C4-2B (cell line): ENCODE results near the gene CYP21A2.
"Not testable (repeated sequence)": the region's sequence is repeated elsewhere in the genome, so short reads cannot be mapped to it uniquely, and the experiment has no call there.

Experiments used
- H3K27ac ChIP-seq: fragments of 450-650 bp; 2 replicates; pipeline ENCODE4 v1.5.1; 2017
- ZFX ChIP-seq: fragments of 450-650 bp; IDR thresholded peaks from 2 replicates; pipeline ENCODE4 v1.6.1; 2017
- TF ChIP-seq, protein P1 (sequence below): fragments of 450-650 bp; conservative IDR thresholded peaks from 2 replicates; pipeline ENCODE4 v1.5.1; 2017; ENCODE audit warnings: mild to moderate bottlenecking

CYP21A2 gene

GRCh38 chr6:32057966-32058365 is 19.8 kb downstream of the CYP21A2 start:
- no peak overlapping the region for H3K27ac ChIP-seq
- TF ChIP-seq, protein P1, sequence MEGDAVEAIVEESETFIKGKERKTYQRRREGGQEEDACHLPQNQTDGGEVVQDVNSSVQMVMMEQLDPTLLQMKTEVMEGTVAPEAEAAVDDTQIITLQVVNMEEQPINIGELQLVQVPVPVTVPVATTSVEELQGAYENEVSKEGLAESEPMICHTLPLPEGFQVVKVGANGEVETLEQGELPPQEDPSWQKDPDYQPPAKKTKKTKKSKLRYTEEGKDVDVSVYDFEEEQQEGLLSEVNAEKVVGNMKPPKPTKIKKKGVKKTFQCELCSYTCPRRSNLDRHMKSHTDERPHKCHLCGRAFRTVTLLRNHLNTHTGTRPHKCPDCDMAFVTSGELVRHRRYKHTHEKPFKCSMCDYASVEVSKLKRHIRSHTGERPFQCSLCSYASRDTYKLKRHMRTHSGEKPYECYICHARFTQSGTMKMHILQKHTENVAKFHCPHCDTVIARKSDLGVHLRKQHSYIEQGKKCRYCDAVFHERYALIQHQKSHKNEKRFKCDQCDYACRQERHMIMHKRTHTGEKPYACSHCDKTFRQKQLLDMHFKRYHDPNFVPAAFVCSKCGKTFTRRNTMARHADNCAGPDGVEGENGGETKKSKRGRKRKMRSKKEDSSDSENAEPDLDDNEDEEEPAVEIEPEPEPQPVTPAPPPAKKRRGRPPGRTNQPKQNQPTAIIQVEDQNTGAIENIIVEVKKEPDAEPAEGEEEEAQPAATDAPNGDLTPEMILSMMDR = no peak
- no peak for TF ChIP-seq ZFX

DNA sequence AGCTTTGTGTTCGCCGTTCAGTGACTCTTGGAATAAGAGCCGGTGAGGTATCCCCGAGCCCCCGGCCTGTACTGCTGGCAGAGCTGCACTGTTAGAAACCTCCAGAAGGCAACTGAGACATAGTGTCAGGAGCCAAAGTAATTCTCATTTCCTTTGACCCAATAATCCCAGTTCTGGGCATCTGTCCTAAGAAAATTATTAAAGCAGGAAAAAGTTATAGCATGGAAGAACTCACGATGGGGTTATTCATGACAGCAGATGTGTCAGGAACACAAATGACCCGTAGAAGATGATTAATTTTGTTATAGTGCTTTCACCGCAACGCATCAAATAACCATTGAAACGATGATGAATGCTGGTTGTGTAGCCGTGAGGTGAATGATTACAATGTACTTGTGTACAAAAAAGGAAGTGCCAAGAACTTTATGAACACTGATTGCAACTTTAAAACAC is 20.3 kb downstream of the CYP21A2 start:
- TF ChIP-seq, protein P1 = no peak
- no peak for TF ChIP-seq ZFX
- H3K27ac ChIP-seq = no peak overlapping the region

GRCh38 chr6:32060966-32061655 is 22.9 kb downstream of the CYP21A2 start:
- no peak overlapping the region for H3K27ac ChIP-seq
- TF ChIP-seq, protein P1 = no peak
- TF ChIP-seq ZFX = no peak

GRCh38 chr6:32064706-32065105 is 26.5 kb downstream of the CYP21A2 start:
- TF ChIP-seq ZFX = no peak
- TF ChIP-seq, protein P1 = no peak
- no peak overlapping the region for H3K27ac ChIP-seq

DNA sequence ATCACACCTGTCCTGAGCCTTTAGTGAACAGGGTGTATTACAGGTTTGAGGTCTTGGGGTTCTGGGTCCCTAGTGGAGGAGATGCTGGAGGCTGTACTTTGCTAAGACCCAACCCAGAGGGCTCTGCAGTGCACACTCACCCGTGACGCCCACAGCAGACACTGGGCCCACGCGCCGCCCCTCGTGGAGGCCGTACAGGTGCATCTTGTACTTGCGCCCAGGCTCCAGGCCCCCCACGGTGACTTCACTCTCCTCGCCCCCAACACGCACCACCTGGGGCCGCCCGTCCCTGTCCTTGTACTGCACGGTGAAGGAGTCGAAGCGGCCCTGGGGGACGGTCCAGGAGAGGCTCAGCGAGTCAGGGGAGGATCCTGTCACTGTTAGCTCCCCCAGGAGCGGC is 29.3 kb downstream of the CYP21A2 start:
- H3K27ac ChIP-seq = not testable (repeated sequence)

DNA sequence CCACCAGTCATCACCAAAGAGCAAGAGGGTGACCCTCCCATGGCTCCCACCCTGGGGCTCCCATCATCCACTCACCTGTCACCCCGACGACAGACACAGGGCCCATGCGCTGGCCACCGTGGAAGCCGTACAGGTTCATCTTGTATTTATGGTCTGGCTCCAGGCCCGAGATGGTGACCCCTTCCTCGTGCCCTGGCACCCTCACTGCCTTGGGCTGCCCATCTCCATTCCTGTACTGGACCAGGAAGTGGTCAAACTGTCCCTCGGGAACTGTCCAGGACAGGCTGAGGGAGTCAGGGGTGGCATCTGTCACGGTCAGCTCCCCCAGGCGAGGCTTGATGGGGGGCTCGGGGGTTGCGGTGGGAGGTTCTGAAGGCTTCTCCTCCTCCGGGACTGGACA is 30.1 kb downstream of the CYP21A2 start:
- not testable (repeated sequence) for H3K27ac ChIP-seq

DNA sequence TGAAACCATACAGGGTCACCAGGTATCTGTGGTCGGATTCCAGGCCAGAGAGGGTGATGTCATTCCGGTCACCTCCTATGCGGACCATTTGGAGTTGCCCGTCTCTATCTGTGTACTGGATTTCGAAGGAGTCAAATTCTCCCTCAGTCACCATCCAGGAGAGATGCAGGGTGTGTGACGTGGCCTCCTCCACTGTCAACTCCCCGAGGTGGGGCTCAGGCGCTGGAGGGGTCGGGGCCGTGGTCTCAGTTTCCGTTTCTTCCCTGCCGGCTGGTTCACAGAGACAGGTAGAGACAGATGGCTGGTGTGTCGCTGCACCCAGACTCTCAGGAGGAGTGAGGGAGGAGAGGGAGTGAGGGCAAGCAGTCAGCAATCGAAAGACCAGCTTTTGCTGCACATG is 30.7 kb downstream of the CYP21A2 start:
- TF ChIP-seq ZFX = no peak
- TF ChIP-seq, protein P1 = no peak
- no peak overlapping the region for H3K27ac ChIP-seq

DNA sequence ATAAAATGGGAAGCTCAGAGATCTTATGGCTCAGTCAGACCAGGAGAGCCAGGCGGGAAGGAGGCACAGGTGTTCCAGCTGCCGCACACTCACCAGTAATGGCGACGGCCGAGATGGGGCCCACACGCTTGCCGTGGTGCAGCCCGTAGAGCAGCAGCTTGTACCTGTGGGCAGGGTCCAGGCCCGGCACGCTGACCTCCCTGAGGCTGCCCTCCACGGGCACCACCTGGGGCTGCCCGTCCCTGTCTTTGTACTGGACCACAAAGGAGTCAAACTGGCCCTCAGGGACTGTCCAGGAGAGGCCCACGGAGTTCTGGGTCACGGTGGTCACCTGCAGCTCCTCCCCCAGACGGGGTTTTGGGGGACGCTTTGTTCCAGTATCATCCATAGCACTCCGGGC is 31.2 kb downstream of the CYP21A2 start:
- H3K27ac ChIP-seq = no peak overlapping the region
- TF ChIP-seq, protein P1 = no peak
- TF ChIP-seq ZFX = no peak
